Calu3 (cell line): ENCODE data around the gene PPP2R2B. TPM values are rescaled to one million over a fixed set of nuclear protein-coding genes. Genes with fewer than 3 reads are reported as not detected.

ENCODE experiments used
- BruUV-seq: library from RNA; stranded (reverse); fragments of 400-500 nt; replicated peaks from 2 replicates; lab custom pipeline; 2021; lab: Mats Ljungman, UMichigan
- CTCF ChIA-PET: fragments of 300-600 bp; sonication (Branson Sonifier 250); formaldehyde crosslinking; loops from one replicate; lab custom pipeline; 2022; ENCODE audit warnings: antibody characterized with exemption; lab: Charles Lee
- DNase-seq: peaks from one replicate; pipeline ENCODE4 v3.0.0; 2022
- H3K27ac Mint-ChIP-seq: one replicate; pipeline ENCODE4 v1.8.0; 2022; ENCODE audit warnings: mixed read lengths; ENCODE audit not compliant: unreplicated experiment
- H3K27me3 Mint-ChIP-seq: one replicate; pipeline ENCODE4 v1.8.0; 2022; ENCODE audit warnings: mixed read lengths; ENCODE audit not compliant: unreplicated experiment
- H3K36me3 Mint-ChIP-seq: one replicate; pipeline ENCODE4 v1.8.0; 2022; ENCODE audit warnings: mild to moderate bottlenecking, moderate library complexity, mixed read lengths; ENCODE audit not compliant: insufficient read depth, unreplicated experiment
- H3K4me1 Mint-ChIP-seq: one replicate; pipeline ENCODE4 v1.8.0; 2022; ENCODE audit warnings: mild to moderate bottlenecking, low read depth, mixed read lengths; ENCODE audit not compliant: unreplicated experiment
- H3K4me3 Mint-ChIP-seq: one replicate; pipeline ENCODE4 v1.8.0; 2022; ENCODE audit warnings: mild to moderate bottlenecking, low read depth, moderate library complexity, mixed read lengths; ENCODE audit not compliant: unreplicated experiment
- H3K9me3 Mint-ChIP-seq: one replicate; pipeline ENCODE4 v1.8.0; 2022; ENCODE audit warnings: low read depth, mixed read lengths; ENCODE audit not compliant: unreplicated experiment
- intact Hi-C: fragments of 100-400 bp; cut with micrococcal nuclease; formaldehyde crosslinking; loops from one replicate; pipeline ENCODE4 v1.10.0; 2022; ENCODE audit not compliant: unreplicated experiment
- total RNA-seq: library from RNA; stranded (reverse); gene quantifications from 2 replicates; pipeline ENCODE4 v1.2.3, GENCODE V29; 2022
- TF ChIP-seq, protein P1 (sequence below): fragments of 200-600 bp; IDR thresholded peaks from one replicate; pipeline ENCODE4 v1.8.0; 2022; ENCODE audit warnings: antibody characterized with exemption; ENCODE audit not compliant: unreplicated experiment

Gene PPP2R2B
- total RNA-seq, 1 experiment from 2014 or later: not detected

DNA sequence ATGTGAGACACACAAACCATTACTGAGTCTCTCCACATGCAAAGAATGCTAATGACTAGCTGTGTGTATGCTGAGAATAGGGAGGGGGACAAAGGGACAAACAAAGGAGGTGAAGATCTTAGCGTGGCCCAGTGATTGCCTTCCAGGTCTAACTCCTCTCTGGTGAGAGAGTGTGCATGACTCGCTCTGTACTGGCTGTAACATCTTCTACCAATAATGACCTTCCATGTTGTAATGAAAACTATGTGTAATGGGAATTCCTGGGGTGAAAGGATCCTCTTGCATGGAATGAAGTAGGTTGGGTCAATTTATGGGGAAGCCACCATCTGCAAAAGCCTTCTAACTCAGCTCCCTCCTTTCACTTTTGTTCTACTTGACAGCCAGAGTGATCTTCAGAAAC, 338.1 kb downstream of the PPP2R2B start:
- intact Hi-C loops: loop anchor here (5.0 to 10.0 kb wide), 3 partner anchors 102 to 824 kb away; no protein-coding TSS in a partner anchor
- CTCF ChIA-PET: interaction anchor here (0.6 to 3.3 kb wide), 6 partner anchors 10 to 648 kb away, joined by 3 to 23 read pairs (median 3); no protein-coding TSS in a partner anchor
- H3K4me1 Mint-ChIP-seq: peaks cover 20% of the 10 kb centered on the region
- DNase-seq: no peak
- no peak overlapping the region for H3K27ac Mint-ChIP-seq
- TF ChIP-seq, protein P1, sequence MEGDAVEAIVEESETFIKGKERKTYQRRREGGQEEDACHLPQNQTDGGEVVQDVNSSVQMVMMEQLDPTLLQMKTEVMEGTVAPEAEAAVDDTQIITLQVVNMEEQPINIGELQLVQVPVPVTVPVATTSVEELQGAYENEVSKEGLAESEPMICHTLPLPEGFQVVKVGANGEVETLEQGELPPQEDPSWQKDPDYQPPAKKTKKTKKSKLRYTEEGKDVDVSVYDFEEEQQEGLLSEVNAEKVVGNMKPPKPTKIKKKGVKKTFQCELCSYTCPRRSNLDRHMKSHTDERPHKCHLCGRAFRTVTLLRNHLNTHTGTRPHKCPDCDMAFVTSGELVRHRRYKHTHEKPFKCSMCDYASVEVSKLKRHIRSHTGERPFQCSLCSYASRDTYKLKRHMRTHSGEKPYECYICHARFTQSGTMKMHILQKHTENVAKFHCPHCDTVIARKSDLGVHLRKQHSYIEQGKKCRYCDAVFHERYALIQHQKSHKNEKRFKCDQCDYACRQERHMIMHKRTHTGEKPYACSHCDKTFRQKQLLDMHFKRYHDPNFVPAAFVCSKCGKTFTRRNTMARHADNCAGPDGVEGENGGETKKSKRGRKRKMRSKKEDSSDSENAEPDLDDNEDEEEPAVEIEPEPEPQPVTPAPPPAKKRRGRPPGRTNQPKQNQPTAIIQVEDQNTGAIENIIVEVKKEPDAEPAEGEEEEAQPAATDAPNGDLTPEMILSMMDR: no peak
- no peak overlapping the region for H3K4me3 Mint-ChIP-seq
- no peaks in the 10 kb centered on the region for H3K36me3 Mint-ChIP-seq
- BruUV-seq: no TSS peak
- H3K9me3 Mint-ChIP-seq: no peaks in the 10 kb centered on the region
- H3K27me3 Mint-ChIP-seq: no peaks in the 10 kb centered on the region

DNA sequence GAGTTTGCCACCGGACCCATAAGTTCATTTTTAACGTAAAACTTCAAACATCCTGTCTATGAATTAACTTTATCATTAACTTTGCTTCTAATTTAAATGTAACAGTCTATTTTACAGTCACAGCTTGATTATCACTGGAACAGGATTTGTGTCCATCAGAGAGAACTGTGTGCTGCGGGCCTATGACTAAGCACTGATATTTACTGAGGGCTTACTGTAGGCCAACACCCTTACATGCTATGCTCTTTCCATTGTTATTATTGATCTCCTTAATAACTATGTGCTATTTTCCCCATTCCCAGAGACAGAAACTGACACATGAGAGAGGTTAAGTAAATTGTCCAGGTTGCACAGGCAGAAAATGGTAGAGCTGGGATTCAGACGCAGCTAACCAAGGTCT, 338.6 kb downstream of the PPP2R2B start:
- Mint-ChIP-seq H3K9me3 (no peaks in the 10 kb centered on the region), H3K4me1 (peaks cover 20% of the 10 kb centered on the region), H3K36me3 (no peaks in the 10 kb centered on the region), H3K4me3 (no peak overlapping the region), H3K27me3 (no peaks in the 10 kb centered on the region), H3K27ac (peak overlapping the region; percentile 10)
- CTCF ChIA-PET: interaction anchor here (0.6 to 3.3 kb wide), 6 partner anchors 9 to 649 kb away, joined by 3 to 23 read pairs (median 3); no protein-coding TSS in a partner anchor
- intact Hi-C loops: loop anchor here (5.0 to 10.0 kb wide), 3 partner anchors 102 to 825 kb away; no protein-coding TSS in a partner anchor
- TF ChIP-seq, protein P1: no peak
- BruUV-seq: no TSS peak
- DNase-seq: peak; percentile 18

DNA sequence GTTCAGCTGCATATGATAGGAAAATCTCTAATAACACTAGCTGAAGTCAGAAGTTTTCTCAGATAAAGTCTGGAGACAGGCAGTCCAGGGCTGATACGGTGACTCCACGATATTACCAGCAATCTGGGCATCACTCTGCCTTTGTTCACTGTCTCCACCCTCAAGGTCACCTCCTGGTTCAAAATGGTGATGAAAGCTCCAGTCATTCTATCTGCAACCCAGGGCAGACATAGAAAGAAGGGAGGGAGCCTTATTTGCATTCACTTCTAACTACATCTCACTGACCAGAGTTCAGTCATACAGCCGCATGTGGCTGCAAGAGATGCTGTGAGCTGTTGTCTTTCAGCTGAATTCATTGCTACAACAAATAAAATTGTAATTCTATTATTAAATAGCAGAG, 340.1 kb downstream of the PPP2R2B start:
- no peaks in the 10 kb centered on the region for H3K27me3 Mint-ChIP-seq
- intact Hi-C loops: no loop called here
- peaks cover 23% of the 10 kb centered on the region for H3K4me1 Mint-ChIP-seq
- CTCF ChIA-PET: interaction anchor here (3.2 kb wide), 1 partner anchor 427 kb away, joined by 16 read pairs; no protein-coding TSS in a partner anchor
- TF ChIP-seq, protein P1: no peak
- no TSS peak for BruUV-seq
- H3K27ac Mint-ChIP-seq: no peak overlapping the region
- no peaks in the 10 kb centered on the region for H3K36me3 Mint-ChIP-seq
- H3K4me3 Mint-ChIP-seq: no peak overlapping the region
- no peak for DNase-seq
- no peaks in the 10 kb centered on the region for H3K9me3 Mint-ChIP-seq

DNA sequence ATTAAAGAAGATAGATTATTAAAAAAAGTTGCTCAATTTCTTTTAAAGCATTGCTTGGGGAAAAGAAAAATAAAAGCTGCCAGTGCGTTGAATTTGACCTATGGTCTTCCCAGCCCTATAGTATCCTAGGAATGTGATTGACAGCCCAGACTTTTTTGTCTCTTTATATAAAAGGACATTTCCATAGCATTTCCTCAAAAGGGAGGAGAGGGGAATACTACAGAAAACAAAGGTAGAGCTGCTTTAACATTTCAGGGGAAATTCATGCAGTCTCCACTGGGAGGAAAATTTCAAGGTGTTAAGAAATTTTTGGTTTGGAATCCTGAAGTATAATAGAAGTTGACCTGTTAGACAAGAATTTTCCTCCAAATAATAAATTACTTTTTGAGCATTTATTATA, 344.7 kb downstream of the PPP2R2B start:
- peaks cover under 1% of the 10 kb centered on the region for H3K27me3 Mint-ChIP-seq
- no TSS peak for BruUV-seq
- H3K4me1 Mint-ChIP-seq: peaks cover 9% of the 10 kb centered on the region
- no peaks in the 10 kb centered on the region for H3K9me3 Mint-ChIP-seq
- TF ChIP-seq, protein P1: no peak
- no peak for DNase-seq
- H3K27ac Mint-ChIP-seq: no peak overlapping the region
- H3K4me3 Mint-ChIP-seq: no peak overlapping the region
- H3K36me3 Mint-ChIP-seq: no peaks in the 10 kb centered on the region
- CTCF ChIA-PET: interaction anchor here (0.6 to 1.7 kb wide), 10 partner anchors 8 to 836 kb away, joined by 3 to 29 read pairs (median 9); no protein-coding TSS in a partner anchor
- intact Hi-C loops: loop anchor here (1.0 kb wide), 2 partner anchors 432 to 655 kb away; no protein-coding TSS in a partner anchor
